GM19468 (cell line): Measurements from ENCODE around the gene UTP4.
"Not testable (repeated sequence)": the region's sequence is repeated elsewhere in the genome, so short reads cannot be mapped to it uniquely, and the experiment has no call there.

ENCODE experiments used
- ATAC-seq: cut with Tn5 transposase; IDR thresholded peaks from one replicate; pipeline ENCODE4 v1.9.1; 2021; ENCODE audit warnings: mild to moderate bottlenecking, moderate library complexity, moderate number of reproducible peaks; ENCODE audit not compliant: unreplicated experiment; ENCODE audit errors: extremely low read depth

The UTP4 gene

GRCh38 chr16:69126801-69127200, 5.6 kb upstream of the UTP4 start:
- not testable (repeated sequence) for ATAC-seq

DNA sequence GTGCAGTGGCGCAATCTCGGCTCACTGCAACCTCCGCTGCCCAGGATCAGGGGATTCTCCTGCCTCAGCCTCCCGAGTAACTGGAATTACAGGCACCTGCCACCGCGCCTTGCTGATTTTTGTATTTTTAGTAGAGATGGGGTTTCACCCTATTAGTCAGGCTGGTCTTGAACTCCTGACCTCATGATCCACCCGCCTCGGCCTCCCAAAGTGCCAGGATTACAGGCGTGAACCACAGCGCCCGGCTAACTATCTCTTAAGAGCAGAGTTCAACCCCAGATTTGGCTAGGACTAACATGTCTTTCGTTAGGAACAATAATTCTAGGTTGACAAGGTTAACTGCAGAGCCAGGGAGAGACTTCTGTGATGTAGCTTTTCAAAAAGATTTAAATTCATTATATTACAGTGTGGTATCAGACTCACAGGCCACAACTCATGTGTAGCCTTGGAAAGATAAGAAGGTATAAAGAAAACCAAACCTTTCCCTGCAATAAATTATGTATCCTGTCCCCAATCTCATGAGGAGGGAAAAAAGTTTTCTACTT, 4.4 kb upstream of the UTP4 start:
- ATAC-seq: no peak

DNA sequence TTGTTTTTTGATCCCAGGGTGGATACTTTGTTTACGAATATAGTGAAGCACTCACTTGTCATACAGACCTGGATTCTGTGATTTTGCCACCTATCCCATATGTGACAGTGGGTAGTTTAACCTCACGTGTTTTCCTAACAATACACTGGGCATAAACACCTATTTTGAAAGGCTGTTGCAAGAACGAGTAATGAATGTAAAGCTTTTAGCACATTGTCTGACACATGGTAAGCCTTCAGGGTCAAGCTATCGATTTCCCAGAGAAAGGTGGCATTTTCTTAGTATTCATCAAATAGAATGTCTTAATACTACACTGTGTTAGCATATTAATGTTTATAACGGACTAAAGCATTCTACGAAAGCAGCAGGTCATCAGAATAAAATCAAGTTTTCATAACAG, 2.0 kb upstream of the UTP4 start:
- no peak for ATAC-seq

- no peak for ATAC-seq
Measured at GRCh38 chr16:69131167-69131838, 1.1 kb upstream of the UTP4 start.

- no peak for ATAC-seq
Measured at GRCh38 chr16:69131839-69132423, 518 bp upstream of the UTP4 start.

- no peak for ATAC-seq
Measured at GRCh38 chr16:69133373-69133954, 1.0 kb downstream of the UTP4 start.

GRCh38 chr16:69138608-69139007, 6.2 kb downstream of the UTP4 start:
- ATAC-seq: no peak

- ATAC-seq: not testable (repeated sequence)
Measured at GRCh38 chr16:69139464-69139863, 7.0 kb downstream of the UTP4 start.

DNA sequence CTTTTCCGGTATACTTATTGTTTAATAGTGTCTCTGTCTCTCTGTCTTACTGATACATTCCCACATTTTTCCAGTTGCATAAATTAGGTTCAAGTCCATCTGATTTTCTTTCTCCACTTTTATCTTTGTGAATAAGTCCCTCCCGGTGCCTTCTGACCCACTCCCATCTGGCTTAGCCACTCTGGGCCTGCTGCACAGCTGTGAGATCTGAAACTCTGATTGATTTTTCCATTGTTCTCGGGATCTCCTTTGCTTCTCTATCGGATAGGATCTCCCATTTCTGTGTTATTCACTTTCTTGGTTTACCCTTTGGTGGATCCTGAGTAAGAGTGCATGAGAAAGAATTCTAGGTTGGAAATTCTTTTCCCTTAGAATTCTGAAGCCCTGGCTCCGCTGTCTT, 8.6 kb downstream of the UTP4 start:
- ATAC-seq: no peak

DNA sequence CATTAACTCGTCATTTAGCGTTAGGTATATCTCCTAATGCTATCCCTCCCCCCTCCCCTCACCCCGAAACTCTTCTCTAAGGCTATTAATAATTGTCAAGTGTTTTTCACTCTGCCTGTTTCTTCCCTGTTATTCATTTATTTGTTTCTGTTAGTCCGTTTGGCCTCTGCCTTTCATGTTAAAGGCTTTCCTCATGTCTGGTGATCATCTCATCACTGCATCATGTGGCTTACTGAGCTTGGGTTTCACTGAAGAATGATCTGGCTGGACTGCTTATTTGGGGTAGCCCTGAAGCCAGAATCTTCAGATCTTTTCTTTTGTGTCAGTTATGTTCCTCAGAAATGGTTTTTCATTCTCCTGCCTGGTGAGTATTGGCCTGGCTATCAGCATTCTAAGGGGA, 9.5 kb downstream of the UTP4 start:
- ATAC-seq: no peak

GRCh38 chr16:69143116-69143515, 10.7 kb downstream of the UTP4 start:
- no peak for ATAC-seq

- ATAC-seq: no peak
Measured at GRCh38 chr16:69145658-69146057, 13.2 kb downstream of the UTP4 start.

- not testable (repeated sequence) for ATAC-seq
Measured at GRCh38 chr16:69149621-69150020, 17.2 kb downstream of the UTP4 start.

DNA sequence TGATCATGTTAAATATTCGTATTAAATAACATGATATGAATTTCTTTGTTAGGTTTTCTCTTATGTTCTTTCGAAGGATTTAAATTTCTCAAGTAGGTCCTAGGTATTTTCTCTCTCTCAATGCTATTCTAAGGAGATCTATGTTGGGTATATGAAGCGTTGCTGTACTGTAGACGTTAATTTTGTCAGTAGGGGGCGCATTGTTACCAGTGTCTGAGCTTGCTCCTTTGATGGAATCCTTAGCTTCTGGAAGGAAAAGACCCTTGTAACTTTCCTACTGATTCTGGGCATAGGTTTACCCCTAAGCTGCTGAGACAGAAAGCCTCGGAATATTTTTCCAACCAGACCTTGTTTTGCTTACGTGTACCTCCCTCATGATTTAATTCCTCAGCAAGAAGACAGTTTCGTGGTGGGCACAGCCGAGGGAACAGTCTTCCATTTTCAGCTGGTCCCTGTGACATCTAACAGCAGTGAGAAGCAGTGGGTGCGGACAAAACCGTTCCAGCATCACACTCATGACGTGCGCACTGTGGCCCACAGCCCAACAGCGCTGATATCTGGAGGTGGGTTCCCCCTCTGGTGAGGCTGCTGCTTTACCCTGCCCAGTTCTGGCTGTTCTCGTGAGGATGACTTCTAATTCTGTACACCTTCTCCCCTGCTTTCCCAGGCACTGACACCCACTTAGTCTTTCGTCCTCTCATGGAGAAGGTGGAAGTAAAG, 17.9 kb downstream of the UTP4 start:
- no peak for ATAC-seq

GRCh38 chr16:69157196-69157595, 24.7 kb downstream of the UTP4 start:
- ATAC-seq: no peak

DNA sequence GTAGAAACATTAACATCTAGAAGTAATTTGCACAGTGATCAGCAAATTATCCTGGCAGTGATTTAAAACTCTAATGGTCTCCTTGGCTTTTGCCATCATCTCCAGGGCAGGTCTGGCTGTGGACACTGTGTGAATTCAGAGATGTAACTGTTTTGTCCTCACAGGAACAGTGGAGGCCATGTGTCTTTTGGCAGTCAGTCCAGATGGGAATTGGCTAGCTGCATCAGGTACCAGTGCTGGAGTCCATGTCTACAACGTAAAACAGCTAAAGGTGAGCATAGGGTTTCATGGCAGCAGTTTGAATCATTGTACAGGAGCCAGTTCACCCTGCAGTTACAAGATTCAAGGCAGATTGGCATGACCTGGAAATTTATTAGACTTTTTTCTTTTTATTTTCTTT, 27.7 kb downstream of the UTP4 start:
- no peak for ATAC-seq

- ATAC-seq: no peak
Measured at GRCh38 chr16:69165584-69165983, 33.1 kb downstream of the UTP4 start.

GRCh38 chr16:69166221-69166833, 33.9 kb downstream of the UTP4 start:
- no peak for ATAC-seq

DNA sequence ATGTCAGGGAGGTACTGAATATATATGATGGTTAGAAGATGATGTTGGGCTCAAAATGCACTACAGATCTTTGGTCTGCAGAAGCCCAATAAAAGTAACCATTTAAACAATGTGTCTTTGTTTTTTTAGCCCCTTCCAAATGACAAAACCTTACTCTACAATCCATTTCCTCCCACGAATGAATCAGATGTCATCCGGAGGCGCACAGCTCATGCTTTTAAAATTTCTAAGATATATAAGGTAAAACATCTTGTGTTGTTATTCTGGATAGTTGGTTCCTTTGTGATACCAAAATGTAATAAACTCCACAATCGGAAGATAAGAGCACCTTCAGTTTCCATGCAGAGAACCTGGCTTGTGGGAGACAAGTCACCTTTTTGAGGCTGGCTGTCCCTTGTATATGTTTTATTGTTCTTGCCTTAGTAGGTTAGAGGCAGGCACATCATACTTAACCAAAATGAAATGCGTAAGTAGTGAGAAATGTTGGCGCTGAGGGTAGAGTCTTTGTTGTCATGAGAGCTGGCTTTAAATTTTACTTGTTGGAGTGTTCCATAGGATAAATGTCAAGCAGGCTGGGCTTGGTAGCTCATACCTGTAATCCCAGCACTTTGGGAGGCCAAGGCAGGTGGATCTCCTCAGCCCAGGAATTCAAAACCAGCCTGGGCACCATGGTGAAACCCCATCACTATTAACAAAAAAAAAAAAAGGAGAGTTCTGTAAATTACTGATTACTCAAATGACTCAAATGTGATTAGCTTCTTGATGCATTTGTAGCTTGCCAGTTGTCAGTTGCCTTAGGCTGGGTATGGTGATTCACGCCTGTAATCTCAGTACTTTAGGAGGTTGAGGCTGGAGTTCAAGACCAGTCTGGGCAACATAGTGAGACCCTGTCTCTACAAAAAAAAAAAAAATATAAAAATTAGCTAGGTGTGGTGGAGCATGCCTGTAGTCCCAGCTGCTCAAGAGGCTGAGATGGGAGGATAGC, 34.8 kb downstream of the UTP4 start:
- no peak for ATAC-seq
